Left kidney (tissue), 2 donors: Measurements from ENCODE around the gene NOD2. TPM values are rescaled to one million over a fixed set of nuclear protein-coding genes. Genes with fewer than 3 reads are reported as not detected.

Experiments
- DNase-seq: peaks from one replicate; pipeline ENCODE4 v3.0.0-alpha.2; 2013
- polyA plus RNA-seq: library from polyadenylated mRNA; unstranded; fragments of 120-200 nt; gene quantifications from one replicate; pipeline ENCODE4 v1.2.1, GENCODE V29; 2013; ENCODE audit not compliant: insufficient read length

Gene NOD2
- polyA plus RNA-seq, 1 donor: 0.65 TPM

DNA sequence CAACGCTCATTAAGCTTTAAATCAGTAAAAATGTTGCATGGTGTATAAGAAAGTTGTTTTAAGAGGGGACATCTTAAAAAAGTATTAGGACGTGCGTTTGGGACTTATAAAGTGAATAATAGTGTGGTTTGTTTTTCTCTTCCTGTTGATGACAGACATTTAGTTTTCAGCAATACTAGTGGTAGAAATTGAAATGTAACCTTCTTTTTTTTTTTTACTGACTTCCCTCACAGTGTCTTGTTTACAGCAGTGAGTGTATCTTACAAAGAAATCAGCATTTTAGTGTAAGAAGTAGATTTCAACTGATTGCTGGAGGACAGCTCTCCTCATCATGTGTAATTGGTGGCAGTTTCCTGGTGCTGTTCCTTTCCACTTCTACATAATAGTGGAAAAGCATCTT is 88.1 kb downstream of the NOD2 start:
- no peak for DNase-seq

Other genes starting within 250 kb of the NOD2 start
- 11.8 TPM for gene NKD1, start 145.2 kb upstream of the NOD2 start, polyA plus RNA-seq
- 0.38 TPM for gene SNX20, start 12.3 kb upstream of the NOD2 start, polyA plus RNA-seq
- gene CYLD, start 48.5 kb downstream of the NOD2 start, polyA plus RNA-seq: 31.2 TPM